ENCODE data around the gene IQSEC2.

Gene IQSEC2

DNA sequence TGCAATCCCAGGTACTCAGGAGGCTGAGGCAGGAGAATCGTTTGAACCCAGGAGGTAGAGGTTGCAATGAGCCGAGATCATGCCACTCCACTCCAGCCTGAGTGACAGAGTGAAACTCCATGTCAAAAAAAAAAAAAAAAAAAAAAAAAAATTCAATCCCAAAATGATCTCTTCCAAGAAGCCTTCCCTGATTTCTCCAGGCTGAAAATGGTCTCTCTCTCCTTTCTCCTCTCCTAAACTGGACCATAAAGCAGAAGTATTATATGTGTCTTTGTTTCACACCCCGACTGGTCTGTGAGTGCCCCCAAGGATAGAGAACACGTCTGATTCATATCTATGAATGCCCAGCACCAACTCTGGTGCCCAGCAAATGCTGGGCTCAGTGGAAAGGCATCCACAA is 39.1 kb downstream of the IQSEC2 start:
- DNase-seq (ENCODE audit: low spot score), result no peak

DNA sequence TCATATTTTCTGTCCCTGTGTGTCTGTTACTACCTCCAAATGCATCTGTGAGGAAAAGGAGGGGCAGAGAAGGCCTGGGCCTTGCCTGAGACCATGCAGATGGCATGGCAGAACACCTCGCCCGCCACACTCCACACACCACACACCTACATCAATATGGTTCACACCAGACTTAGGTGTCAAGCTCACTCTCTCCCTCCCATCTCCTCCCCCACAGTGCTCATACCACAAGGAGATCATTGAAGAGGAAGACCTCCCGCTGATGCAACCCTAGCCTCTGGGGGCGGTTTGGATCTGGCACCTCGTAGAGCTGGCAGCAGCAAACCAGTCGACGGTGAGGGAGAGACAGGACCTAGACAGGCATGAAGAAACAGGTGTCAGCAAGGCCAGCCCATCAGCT is 39.8 kb downstream of the IQSEC2 start:
- no peak for DNase-seq (ENCODE audit: low spot score)

GRCh38 chrX:53239474-53239873 is 41.9 kb downstream of the IQSEC2 start:
- peak; percentile 9 for DNase-seq (ENCODE audit: low spot score)

DNA sequence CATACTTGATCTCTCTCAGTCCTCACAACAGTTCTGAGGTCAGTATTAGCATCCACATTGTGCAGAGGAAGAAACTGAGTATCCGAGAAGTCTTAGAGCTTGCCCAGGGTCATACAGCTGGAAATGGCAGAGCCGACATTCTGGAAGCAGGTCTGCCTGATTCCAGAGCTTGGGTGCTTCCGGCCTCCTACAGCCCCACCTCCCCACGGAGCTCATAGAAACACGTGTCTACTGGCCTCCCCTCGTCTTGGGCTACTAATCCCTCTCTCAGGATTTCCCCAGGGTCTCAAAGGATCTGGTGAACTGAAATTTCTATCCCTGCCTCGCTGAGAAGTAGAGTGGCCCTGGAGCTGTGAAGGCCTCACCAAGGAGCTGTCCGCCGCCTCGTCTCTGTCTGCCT is 44.3 kb downstream of the IQSEC2 start:
- DNase-seq (ENCODE audit: low spot score), result no peak

DNA sequence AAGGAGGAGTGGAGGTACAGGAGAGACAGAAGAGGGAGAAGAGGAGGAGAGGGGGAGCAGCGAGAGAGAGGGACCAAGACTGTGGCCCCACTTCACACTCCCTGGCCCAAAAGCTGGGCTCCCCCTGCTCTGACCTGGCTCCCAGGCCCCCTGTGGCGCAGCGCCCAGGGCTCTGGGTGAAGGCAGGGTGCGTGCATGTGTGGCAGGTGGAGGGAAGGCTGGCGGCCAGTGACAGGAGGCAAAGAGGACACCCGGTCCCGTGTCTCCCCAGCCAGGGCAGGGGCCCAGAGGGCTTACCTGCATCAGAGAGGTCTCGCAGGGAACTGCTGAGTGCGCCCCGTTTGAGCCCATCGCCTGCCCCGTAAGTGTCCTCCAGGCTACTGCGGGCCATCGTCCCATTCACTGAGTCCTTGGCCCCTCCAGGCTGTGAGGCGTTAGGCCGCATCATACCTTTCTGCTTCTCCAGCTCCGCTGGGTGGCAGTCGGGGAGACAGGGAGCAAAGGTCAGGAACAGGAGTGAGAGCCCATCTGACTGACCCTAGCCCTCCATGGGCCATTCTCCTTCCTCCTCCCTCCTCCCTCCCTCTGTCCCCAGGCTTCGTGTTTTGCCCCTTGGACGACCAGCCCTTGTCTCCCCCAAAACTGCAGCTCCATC is 45.2 kb downstream of the IQSEC2 start:
- no peak for DNase-seq (ENCODE audit: low spot score)

DNA sequence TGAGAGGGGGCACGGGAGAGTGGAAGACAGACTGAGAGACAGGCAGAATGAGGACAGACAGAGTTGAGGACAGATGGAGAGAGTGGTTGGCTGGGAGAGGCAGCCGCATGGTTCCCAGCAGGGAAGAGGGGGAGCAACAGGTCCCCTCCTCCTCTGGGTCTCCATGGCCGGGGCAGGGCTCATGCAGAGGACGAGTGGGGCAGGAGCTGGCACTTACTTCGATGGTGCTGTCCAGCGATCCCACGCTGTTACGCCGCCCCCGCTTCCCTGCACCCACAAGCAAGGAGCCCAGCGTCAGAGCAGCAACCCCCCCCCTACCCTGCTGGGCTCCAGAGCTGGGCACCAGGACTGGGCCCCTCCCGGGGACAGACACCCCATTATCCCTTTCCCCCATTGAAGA is 45.8 kb downstream of the IQSEC2 start:
- DNase-seq (ENCODE audit: low spot score), result no peak

GRCh38 chrX:53234484-53234883 is 46.9 kb downstream of the IQSEC2 start:
- DNase-seq (ENCODE audit: low spot score), result no peak

- DNase-seq (ENCODE audit: low spot score), result no peak
These were observed 47.8 kb downstream of the IQSEC2 start for GRCh38 chrX:53233536-53233935.

DNA sequence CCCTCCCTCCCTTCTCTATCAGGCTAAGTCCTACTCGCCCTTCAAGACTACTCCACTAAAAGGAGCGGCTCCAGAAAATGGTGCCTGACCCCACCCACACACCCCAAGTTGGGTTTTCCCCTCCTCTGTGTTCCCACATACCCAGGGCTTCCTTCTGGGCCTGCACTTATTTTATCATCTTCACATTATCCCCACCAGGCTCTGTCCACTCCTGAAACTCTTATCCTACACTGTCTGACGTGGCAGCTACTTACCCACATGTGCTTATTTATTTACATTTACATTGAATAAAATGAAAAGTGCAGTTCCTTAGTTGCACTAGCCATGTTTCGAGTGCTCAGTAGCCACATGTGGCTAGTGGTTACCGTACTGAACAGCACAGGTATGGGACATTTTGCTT is 51.3 kb downstream of the IQSEC2 start:
- no peak for DNase-seq (ENCODE audit: low spot score)

DNA sequence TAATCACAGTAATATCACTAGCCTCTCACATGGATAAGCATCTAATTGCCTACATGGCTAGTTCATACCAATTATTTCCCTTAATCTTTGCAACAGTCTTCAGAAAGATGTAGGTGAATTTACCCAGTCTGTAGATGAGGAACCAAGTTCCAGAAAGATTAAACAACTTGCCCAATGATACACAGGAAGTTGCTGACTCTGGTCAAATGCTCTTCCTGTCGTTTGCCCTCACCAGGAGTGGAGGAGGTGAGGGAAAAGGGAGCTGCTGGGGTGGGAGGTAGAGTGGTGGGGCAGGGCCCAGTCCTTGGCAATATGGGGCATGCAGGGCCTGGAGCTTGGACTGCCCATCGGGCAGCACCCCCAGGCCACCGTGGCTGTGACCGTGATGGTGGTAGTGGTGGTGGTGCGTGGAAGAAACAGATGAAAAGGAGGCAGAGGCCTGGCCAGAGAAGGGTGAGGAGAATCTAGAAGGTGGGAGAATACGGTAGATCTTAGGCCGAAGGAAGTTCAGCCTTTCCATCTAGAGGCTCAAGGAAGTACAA is 54.1 kb downstream of the IQSEC2 start:
- DNase-seq (ENCODE audit: low spot score), result no peak

DNA sequence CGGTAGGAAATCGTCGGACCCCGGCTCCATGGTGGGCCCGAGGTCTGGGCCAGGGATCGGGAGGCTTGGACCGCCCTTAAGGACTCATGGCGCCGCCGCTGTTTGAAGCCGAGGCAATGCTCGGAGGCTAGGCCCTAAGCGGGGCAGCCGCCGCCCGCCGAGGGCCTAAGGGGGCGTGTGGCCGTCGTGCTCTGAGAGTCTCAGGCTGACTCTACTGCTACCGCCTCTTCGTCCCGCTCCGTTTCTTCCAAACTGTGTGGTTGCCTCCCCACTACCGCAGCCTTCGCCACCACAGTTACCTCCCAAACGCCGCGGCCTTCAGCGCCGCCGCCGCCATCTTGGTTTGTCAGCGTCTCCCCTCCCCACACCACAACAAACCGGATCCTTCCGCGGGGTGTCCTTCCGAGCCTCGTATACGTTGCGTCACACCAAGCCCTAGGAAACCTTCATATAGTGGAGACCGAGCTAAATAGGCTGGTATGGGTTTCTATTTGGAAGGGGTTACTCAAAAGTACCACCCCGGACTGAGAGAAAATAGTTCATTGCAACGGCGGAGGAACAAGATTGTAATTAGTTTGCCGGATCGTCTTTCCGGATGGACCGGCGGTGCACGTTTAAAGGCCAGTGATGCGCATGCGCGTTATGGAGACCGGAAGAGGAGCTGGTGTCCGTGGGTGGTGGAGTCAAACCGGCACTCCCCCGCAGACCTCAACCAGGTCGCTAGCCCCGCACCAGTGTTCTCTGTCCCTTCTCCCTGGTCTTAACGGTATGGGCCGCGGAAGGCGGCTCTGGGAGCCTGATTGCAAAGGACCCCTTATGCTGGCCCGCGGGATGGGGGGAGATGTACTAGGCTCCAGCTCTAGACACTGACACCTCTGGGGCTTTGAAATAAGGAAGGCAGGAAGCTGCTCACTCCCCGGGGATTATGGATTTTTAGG is 56.3 kb downstream of the IQSEC2 start, which contains the start of gene KDM5C:
TSS of gene KDM5C (minus strand) at position 348 of the 938 bp plus-strand sequence. CDS start at position 30, 318 bp downstream.
- DNase-seq (ENCODE audit: low spot score), result peak; percentile 87

DNA sequence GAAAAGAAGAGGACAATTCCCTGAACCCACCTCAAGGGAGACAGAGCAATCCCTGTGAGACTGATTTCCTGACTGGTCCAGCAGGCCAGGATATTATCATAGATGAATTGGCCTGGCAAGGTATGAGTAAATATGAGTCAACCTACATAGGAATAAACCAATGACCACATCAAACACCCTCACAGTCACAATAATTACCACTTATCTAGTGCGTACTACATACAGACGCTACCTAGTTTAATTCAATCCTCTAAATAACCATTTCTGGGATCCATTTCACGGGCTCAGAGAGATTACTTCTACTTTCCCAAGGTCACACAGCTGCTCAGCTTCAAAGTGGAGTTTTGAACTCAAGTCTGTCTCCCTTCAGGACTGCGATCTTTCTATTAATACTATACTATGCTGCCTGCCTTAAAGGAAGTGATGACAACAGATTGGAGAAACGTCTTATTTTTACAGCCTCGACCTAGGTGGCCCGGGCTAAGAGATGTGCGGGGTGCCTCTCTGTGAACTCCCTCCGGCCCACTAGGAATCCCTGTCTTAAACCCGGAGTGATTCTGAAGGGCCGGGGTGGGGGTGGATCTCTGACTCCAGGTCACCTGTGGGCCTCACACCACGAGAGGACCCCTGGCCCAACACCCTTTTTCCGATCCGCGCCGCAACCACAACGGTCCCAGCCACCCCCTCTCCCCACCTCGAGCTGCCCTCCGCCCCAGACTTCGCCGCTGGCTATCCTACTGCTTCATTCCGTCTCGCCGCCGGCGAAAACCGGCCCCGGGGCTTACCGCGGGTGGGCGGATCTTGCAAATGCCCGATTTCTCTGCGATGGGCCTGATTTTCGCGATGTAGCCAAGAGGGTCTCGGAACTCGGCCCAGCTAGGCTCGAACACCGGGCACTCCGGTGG is 57.2 kb downstream of the IQSEC2 start:
- DNase-seq (ENCODE audit: low spot score), result peak; percentile 53

- DNase-seq (ENCODE audit: low spot score), result no peak
These were observed 58.2 kb downstream of the IQSEC2 start for GRCh38 chrX:53223068-53223693.

All from CD4-positive, alpha-beta T cell treated with Interleukin-2 at 100 ng/mL for 4 hours (primary cell).